ENCODE results near the gene UGGT2.

UGGT2 gene

GRCh38 chr13:96053003-96053703 lies at the start of gene UGGT2:
Gene UGGT2 (minus strand): TSS chr13:96053401. CDS start chr13:96053312, 89 bp downstream.
- peaks cover 0 to 5% of the 10 kb centered on the region in 2 donors for H3K27me3 ChIP-seq (ENCODE audit: control insufficient read depth in 1 of 2, insufficient read depth in 2 of 2, low read length in 2 of 2)
- H3K9ac ChIP-seq (ENCODE audit: low read depth in 1 of 2, low read length in 2 of 2) = peak within 1 kb of the TSS; percentile 70 to 84
- H3K4me1 ChIP-seq (ENCODE audit: control insufficient read depth in 1 of 2, insufficient read depth in 2 of 2, low read length in 2 of 2) = peaks cover 0 to 6% of the 10 kb centered on the region in 2 donors
- H3K9me3 ChIP-seq (ENCODE audit: control insufficient read depth in 1 of 2, low read length in 2 of 2) = no peaks in the 10 kb centered on the region
- H3K27ac ChIP-seq (ENCODE audit: low read depth, low read length) = peak within 1 kb of the TSS; percentile 62
- peak within 1 kb of the TSS; percentile 97 for H3K4me3 ChIP-seq (ENCODE audit: low read depth in 1 of 2, low read length in 2 of 2)
- H3K36me3 ChIP-seq (ENCODE audit: control insufficient read depth in 1 of 2, insufficient read depth in 2 of 2, low read length in 2 of 2) = no peaks in the 10 kb centered on the region

- H3K27me3 ChIP-seq (ENCODE audit: control insufficient read depth in 1 of 2, insufficient read depth in 2 of 2, low read length in 2 of 2) = no peaks in the 10 kb centered on the region
- H3K36me3 ChIP-seq (ENCODE audit: control insufficient read depth in 1 of 2, insufficient read depth in 2 of 2, low read length in 2 of 2) = no peaks in the 10 kb centered on the region
- no peak overlapping the region for H3K9ac ChIP-seq (ENCODE audit: low read depth in 1 of 2, low read length in 2 of 2)
- H3K4me1 ChIP-seq (ENCODE audit: control insufficient read depth in 1 of 2, insufficient read depth in 2 of 2, low read length in 2 of 2) = no peaks in the 10 kb centered on the region
- H3K27ac ChIP-seq (ENCODE audit: low read depth, low read length) = no peak overlapping the region
- H3K4me3 ChIP-seq (ENCODE audit: low read depth in 1 of 2, low read length in 2 of 2) = no peak overlapping the region
- no peaks in the 10 kb centered on the region for H3K9me3 ChIP-seq (ENCODE audit: control insufficient read depth in 1 of 2, low read length in 2 of 2)
These were observed 47.4 kb upstream of the UGGT2 start for GRCh38 chr13:96100457-96101220.

GRCh38 chr13:96093296-96094006 lies 40.2 kb upstream of the UGGT2 start:
- H3K9me3 ChIP-seq (ENCODE audit: control insufficient read depth in 1 of 2, low read length in 2 of 2) = no peaks in the 10 kb centered on the region
- H3K9ac ChIP-seq (ENCODE audit: low read depth in 1 of 2, low read length in 2 of 2) = no peak overlapping the region
- H3K4me1 ChIP-seq (ENCODE audit: control insufficient read depth in 1 of 2, insufficient read depth in 2 of 2, low read length in 2 of 2) = peaks cover 4 to 12% of the 10 kb centered on the region in 2 donors
- H3K4me3 ChIP-seq (ENCODE audit: low read depth in 1 of 2, low read length in 2 of 2) = no peak overlapping the region
- no peak overlapping the region for H3K27ac ChIP-seq (ENCODE audit: low read depth, low read length)
- H3K27me3 ChIP-seq (ENCODE audit: control insufficient read depth in 1 of 2, insufficient read depth in 2 of 2, low read length in 2 of 2) = peaks cover 35 to 51% of the 10 kb centered on the region in 2 donors
- no peaks in the 10 kb centered on the region for H3K36me3 ChIP-seq (ENCODE audit: control insufficient read depth in 1 of 2, insufficient read depth in 2 of 2, low read length in 2 of 2)

- no peak overlapping the region for H3K27ac ChIP-seq (ENCODE audit: low read depth, low read length)
- H3K4me1 ChIP-seq (ENCODE audit: control insufficient read depth in 1 of 2, insufficient read depth in 2 of 2, low read length in 2 of 2) = peaks cover 4 to 12% of the 10 kb centered on the region in 2 donors
- H3K27me3 ChIP-seq (ENCODE audit: control insufficient read depth in 1 of 2, insufficient read depth in 2 of 2, low read length in 2 of 2) = peaks cover 45 to 63% of the 10 kb centered on the region in 2 donors
- no peaks in the 10 kb centered on the region for H3K9me3 ChIP-seq (ENCODE audit: control insufficient read depth in 1 of 2, low read length in 2 of 2)
- no peaks in the 10 kb centered on the region for H3K36me3 ChIP-seq (ENCODE audit: control insufficient read depth in 1 of 2, insufficient read depth in 2 of 2, low read length in 2 of 2)
- peak overlapping the region in 1 of 2 donors; percentile 36 for H3K4me3 ChIP-seq (ENCODE audit: low read depth in 1 of 2, low read length in 2 of 2)
- no peak overlapping the region for H3K9ac ChIP-seq (ENCODE audit: low read depth in 1 of 2, low read length in 2 of 2)
These were observed 38.2 kb upstream of the UGGT2 start for GRCh38 chr13:96091164-96092117.

- no peak overlapping the region for H3K27ac ChIP-seq (ENCODE audit: low read depth, low read length)
- H3K4me3 ChIP-seq (ENCODE audit: low read depth in 1 of 2, low read length in 2 of 2) = peak overlapping the region; percentile 57 to 63
- H3K27me3 ChIP-seq (ENCODE audit: control insufficient read depth in 1 of 2, insufficient read depth in 2 of 2, low read length in 2 of 2) = peaks cover 49 to 63% of the 10 kb centered on the region in 2 donors
- H3K4me1 ChIP-seq (ENCODE audit: control insufficient read depth in 1 of 2, insufficient read depth in 2 of 2, low read length in 2 of 2) = peaks cover 4 to 12% of the 10 kb centered on the region in 2 donors
- no peaks in the 10 kb centered on the region for H3K9me3 ChIP-seq (ENCODE audit: control insufficient read depth in 1 of 2, low read length in 2 of 2)
- no peak overlapping the region for H3K9ac ChIP-seq (ENCODE audit: low read depth in 1 of 2, low read length in 2 of 2)
- no peaks in the 10 kb centered on the region for H3K36me3 ChIP-seq (ENCODE audit: control insufficient read depth in 1 of 2, insufficient read depth in 2 of 2, low read length in 2 of 2)
These were observed 37.3 kb upstream of the UGGT2 start for GRCh38 chr13:96090240-96091101.

- H3K4me3 ChIP-seq (ENCODE audit: low read depth in 1 of 2, low read length in 2 of 2) = peak within 1 kb of the TSS; percentile 57 to 63
- H3K36me3 ChIP-seq (ENCODE audit: control insufficient read depth in 1 of 2, insufficient read depth in 2 of 2, low read length in 2 of 2) = no peaks in the 10 kb centered on the region
- no peak within 1 kb of the TSS for H3K27ac ChIP-seq (ENCODE audit: low read depth, low read length)
- no peaks in the 10 kb centered on the region for H3K9me3 ChIP-seq (ENCODE audit: control insufficient read depth in 1 of 2, low read length in 2 of 2)
- H3K27me3 ChIP-seq (ENCODE audit: control insufficient read depth in 1 of 2, insufficient read depth in 2 of 2, low read length in 2 of 2) = peaks cover 50 to 63% of the 10 kb centered on the region in 2 donors
- peaks cover 4 to 12% of the 10 kb centered on the region in 2 donors for H3K4me1 ChIP-seq (ENCODE audit: control insufficient read depth in 1 of 2, insufficient read depth in 2 of 2, low read length in 2 of 2)
- H3K9ac ChIP-seq (ENCODE audit: low read depth in 1 of 2, low read length in 2 of 2) = no peak within 1 kb of the TSS
These were observed 36.6 kb upstream of the UGGT2 start, which contains the start of gene HS6ST3 for GRCh38 chr13:96089749-96090239. Gene HS6ST3 (plus strand): TSS chr13:96090107.

- H3K4me1 ChIP-seq (ENCODE audit: control insufficient read depth in 1 of 2, insufficient read depth in 2 of 2, low read length in 2 of 2) = peaks cover 4 to 12% of the 10 kb centered on the region in 2 donors
- H3K27ac ChIP-seq (ENCODE audit: low read depth, low read length) = no peak overlapping the region
- H3K4me3 ChIP-seq (ENCODE audit: low read depth in 1 of 2, low read length in 2 of 2) = no peak overlapping the region
- H3K27me3 ChIP-seq (ENCODE audit: control insufficient read depth in 1 of 2, insufficient read depth in 2 of 2, low read length in 2 of 2) = peaks cover 50 to 59% of the 10 kb centered on the region in 2 donors
- no peaks in the 10 kb centered on the region for H3K36me3 ChIP-seq (ENCODE audit: control insufficient read depth in 1 of 2, insufficient read depth in 2 of 2, low read length in 2 of 2)
- H3K9me3 ChIP-seq (ENCODE audit: control insufficient read depth in 1 of 2, low read length in 2 of 2) = no peaks in the 10 kb centered on the region
- H3K9ac ChIP-seq (ENCODE audit: low read depth in 1 of 2, low read length in 2 of 2) = no peak overlapping the region
These were observed 35.9 kb upstream of the UGGT2 start for GRCh38 chr13:96089139-96089538.

- no peak overlapping the region for H3K4me3 ChIP-seq (ENCODE audit: low read depth in 1 of 2, low read length in 2 of 2)
- no peak overlapping the region for H3K27ac ChIP-seq (ENCODE audit: low read depth, low read length)
- no peaks in the 10 kb centered on the region for H3K9me3 ChIP-seq (ENCODE audit: control insufficient read depth in 1 of 2, low read length in 2 of 2)
- H3K4me1 ChIP-seq (ENCODE audit: control insufficient read depth in 1 of 2, insufficient read depth in 2 of 2, low read length in 2 of 2) = peaks cover 4 to 12% of the 10 kb centered on the region in 2 donors
- peaks cover 35 to 38% of the 10 kb centered on the region in 2 donors for H3K27me3 ChIP-seq (ENCODE audit: control insufficient read depth in 1 of 2, insufficient read depth in 2 of 2, low read length in 2 of 2)
- H3K36me3 ChIP-seq (ENCODE audit: control insufficient read depth in 1 of 2, insufficient read depth in 2 of 2, low read length in 2 of 2) = no peaks in the 10 kb centered on the region
- H3K9ac ChIP-seq (ENCODE audit: low read depth in 1 of 2, low read length in 2 of 2) = no peak overlapping the region
These were observed 33.5 kb upstream of the UGGT2 start for GRCh38 chr13:96086736-96087135.

Data from duodenal mucosa (tissue), 2 donors.